Activated T-cell treated with anti-CD3 and anti-CD28 coated beads, Interleukin-2, amount 50 U/mL, for 72 hours (primary cell): ENCODE measurements around the gene BCCIP. TPM values are rescaled to one million over a fixed set of nuclear protein-coding genes. Genes with fewer than 3 reads are reported as not detected.

Source experiments
- ATAC-seq, 2 donors: fragments of 150-1000 bp; cut with Tn5 transposase; replicated peaks in 1 of 2; 2 replicates each; pipeline ENCODE4 v1.10.0; 2021; ENCODE audit warnings: moderate library complexity in 2 of 2, mild to moderate bottlenecking in 1 of 2
- DNase-seq, 2 donors: peaks; one replicate each; pipeline ENCODE4 v3.0.0; 2021 to 2022; ENCODE audit warnings: mixed read lengths in 1 of 2
- H3K27ac Mint-ChIP-seq: one replicate; pipeline ENCODE4 v1.8.0; 2022; ENCODE audit warnings: mild to moderate bottlenecking, moderate library complexity, mixed read lengths
- H3K27me3 Mint-ChIP-seq: one replicate; pipeline ENCODE4 v1.8.0; 2022; ENCODE audit warnings: low read depth, mixed read lengths
- H3K36me3 Mint-ChIP-seq, 2 donors: one replicate each; pipeline ENCODE4 v1.8.0; 2022; ENCODE audit warnings: mixed read lengths in 2 of 2, mild to moderate bottlenecking in 1 of 2; ENCODE audit not compliant: insufficient read depth in 2 of 2
- H3K4me1 Mint-ChIP-seq: one replicate; pipeline ENCODE4 v1.8.0; 2022; ENCODE audit warnings: low read depth, mixed read lengths
- H3K4me3 Mint-ChIP-seq, 2 donors: one replicate each; pipeline ENCODE4 v1.8.0; 2022; ENCODE audit warnings: mild to moderate bottlenecking in 2 of 2, mixed read lengths in 2 of 2, moderate library complexity in 2 of 2
- H3K9me3 Mint-ChIP-seq, 2 donors: one replicate each; pipeline ENCODE4 v1.8.0; 2022; ENCODE audit warnings: mixed read lengths in 2 of 2
- total RNA-seq, 2 donors: library from RNA; stranded (reverse); gene quantifications; one replicate each; pipeline ENCODE4 v1.2.3, GENCODE V29; 2022

Gene BCCIP
- total RNA-seq, 2 donors from 2014 or later, result 56.8 to 72.6 TPM

DNA sequence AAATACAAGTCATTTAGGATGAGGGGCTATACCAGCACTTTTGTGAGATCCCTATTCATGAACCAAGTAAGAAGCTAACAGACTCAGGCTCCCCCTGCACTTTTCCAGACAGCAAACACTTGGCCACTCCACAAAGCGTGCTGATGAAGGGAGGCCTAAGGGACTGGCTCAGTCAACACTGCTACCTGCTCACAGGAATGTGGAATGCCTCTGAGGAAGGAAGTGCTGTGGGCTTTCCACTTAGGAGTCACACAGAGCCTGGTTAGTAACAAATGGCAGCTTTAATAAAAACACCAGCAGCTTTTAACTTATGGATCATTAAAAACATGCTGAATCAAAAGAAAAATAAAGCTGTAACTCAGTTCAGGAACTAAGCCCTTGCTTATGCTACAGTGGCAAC is 15.3 kb upstream of the BCCIP start:
- Mint-ChIP-seq H3K9me3 (no peaks in the 10 kb centered on the region), H3K4me3 (no peak overlapping the region), H3K27me3 (no peaks in the 10 kb centered on the region), H3K27ac (peak overlapping the region; percentile 13), H3K36me3 (peaks cover 1 to 6% of the 10 kb centered on the region in 2 donors), H3K4me1 (peaks cover under 1% of the 10 kb centered on the region)
- no peak for DNase-seq
- no peak for ATAC-seq

DNA sequence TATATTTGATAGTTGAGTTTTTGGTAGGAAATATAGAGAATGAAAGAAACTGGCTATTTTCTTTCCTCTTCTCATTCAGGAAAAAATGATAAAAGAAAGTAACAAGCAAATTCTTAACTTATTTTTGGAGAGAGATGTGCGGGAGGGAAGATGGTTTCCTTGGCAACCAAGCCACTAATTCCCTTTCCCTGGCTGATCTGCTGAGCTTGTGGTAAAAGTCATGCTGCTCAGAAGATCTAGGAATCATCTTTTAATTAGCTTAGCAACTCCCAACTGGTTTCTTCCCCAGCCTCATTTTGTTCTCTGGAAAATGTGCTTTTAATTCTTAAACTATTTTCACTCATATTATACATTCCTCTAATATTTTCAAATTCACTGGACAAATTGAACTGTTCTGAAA is 12.1 kb upstream of the BCCIP start:
- H3K27ac Mint-ChIP-seq, result no peak overlapping the region
- H3K9me3 Mint-ChIP-seq, result no peaks in the 10 kb centered on the region
- DNase-seq, result no peak
- peaks cover 1 to 5% of the 10 kb centered on the region in 2 donors for H3K36me3 Mint-ChIP-seq
- no peak overlapping the region for H3K4me3 Mint-ChIP-seq
- no peaks in the 10 kb centered on the region for H3K27me3 Mint-ChIP-seq
- no peak for ATAC-seq
- H3K4me1 Mint-ChIP-seq, result no peaks in the 10 kb centered on the region

DNA sequence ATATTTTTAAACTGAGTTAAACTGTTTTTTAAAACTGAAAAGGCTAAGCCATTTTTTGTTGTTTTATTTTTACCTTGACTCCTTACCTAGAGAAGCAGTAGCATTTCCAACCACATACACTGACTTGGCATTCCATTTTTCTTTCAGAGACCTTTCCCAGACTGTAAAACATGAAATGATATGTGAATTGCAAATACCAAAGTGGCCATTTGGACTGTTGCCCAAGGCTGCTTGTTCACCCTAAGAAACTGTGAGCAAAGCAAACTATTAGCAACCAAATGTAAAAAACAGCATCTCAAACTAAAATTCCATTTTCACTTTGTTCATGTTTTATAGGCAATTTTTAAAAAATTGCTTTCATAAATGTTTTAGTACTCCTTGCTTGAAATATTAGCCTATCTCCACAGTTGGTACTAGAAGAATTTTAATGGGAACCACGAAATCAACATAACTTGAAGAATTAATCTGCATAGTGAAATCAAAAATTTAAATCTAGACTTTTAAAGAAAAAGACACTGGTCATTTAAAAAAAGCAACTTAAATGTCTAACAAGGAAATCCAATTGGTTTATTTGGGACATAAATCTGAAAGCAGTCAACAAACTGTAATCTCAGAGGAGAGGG is 11.1 kb upstream of the BCCIP start:
- Mint-ChIP-seq H3K27ac (no peak overlapping the region), H3K9me3 (no peaks in the 10 kb centered on the region), H3K27me3 (no peaks in the 10 kb centered on the region), H3K4me3 (no peak overlapping the region), H3K36me3 (peaks cover 1 to 5% of the 10 kb centered on the region in 2 donors), H3K4me1 (no peaks in the 10 kb centered on the region)
- DNase-seq, result no peak
- ATAC-seq, result no peak

DNA sequence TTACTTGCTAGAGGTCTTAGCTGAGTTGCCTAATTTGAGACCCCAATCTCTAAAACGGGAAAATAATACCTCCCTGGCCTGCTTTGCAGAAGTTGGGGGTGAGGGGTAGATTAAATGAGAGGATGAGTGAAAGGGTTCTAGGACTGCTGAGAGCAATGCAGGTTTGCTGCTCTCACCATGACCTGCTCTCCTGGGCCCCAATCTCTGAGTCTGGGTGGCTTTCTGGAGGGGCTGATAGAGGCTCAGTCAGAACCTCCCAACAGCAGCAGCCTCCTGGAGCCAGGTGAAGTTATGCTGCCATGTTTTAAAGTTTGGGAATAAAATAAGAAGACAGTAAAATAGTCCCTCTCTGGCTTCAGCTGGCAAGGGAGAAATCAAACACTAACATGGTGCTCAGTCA is 7.6 kb upstream of the BCCIP start:
- Mint-ChIP-seq H3K9me3 (no peaks in the 10 kb centered on the region), H3K27me3 (no peaks in the 10 kb centered on the region), H3K36me3 (peaks cover 0 to 4% of the 10 kb centered on the region in 2 donors), H3K27ac (no peak overlapping the region), H3K4me1 (no peaks in the 10 kb centered on the region), H3K4me3 (no peak overlapping the region)
- no peak for DNase-seq
- ATAC-seq, result no peak

DNA sequence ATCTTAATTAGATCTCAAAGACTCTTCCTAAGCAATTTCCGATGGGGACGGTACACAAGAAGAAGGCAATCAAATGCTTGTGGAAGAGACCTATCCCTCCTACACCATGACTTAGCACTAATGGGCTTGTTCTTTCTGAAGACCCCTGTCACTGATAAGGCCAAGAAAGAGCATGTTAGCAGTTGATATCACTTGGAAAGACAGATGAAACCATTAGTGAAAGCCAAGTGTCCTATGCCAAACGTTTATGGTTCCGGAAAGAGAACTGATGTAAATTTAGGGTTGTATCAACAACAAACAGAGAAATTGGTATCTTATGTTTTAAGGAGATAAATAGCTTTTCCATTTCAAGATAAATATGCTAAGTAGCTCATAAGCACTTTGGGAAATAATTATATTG is 6.8 kb upstream of the BCCIP start:
- no peak overlapping the region for H3K27ac Mint-ChIP-seq
- H3K4me3 Mint-ChIP-seq, result no peak overlapping the region
- DNase-seq (no peak), ATAC-seq (no peak)
- H3K36me3 Mint-ChIP-seq, result peaks cover 0 to 2% of the 10 kb centered on the region in 2 donors
- no peaks in the 10 kb centered on the region for H3K27me3 Mint-ChIP-seq
- H3K4me1 Mint-ChIP-seq, result peaks cover 7% of the 10 kb centered on the region
- no peaks in the 10 kb centered on the region for H3K9me3 Mint-ChIP-seq

DNA sequence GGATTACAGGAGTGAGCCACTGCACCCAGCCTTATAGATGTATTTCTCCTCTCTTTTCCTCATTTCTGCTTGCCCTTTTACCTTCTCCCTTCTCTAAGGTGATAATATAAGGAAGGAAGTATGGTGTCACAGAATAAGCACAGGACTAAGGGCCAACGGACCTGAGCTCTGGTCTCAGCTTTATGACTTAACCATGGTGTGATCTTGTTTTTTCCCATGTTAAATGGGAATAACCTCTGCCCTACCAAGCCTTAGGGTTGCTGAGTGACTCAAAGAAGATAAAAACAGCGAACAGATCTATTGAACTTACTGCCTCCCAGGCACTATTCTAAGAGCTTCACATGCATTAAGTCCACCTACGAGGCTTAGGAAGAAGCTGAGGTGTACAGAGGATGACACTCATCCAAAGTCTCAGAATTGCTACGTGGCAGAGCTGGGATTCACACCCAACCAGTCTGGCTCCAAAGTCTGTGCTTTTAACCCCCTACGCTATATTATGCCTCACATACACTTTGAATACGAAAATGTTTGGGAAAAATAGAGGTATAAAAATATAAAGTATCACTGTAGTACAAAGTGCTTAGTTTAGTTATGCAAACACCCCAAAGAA is 5.9 kb upstream of the BCCIP start:
- ATAC-seq (no peak), DNase-seq (no peak)
- Mint-ChIP-seq H3K4me1 (peaks cover 16% of the 10 kb centered on the region), H3K4me3 (no peak overlapping the region), H3K36me3 (peaks cover 0 to 2% of the 10 kb centered on the region in 2 donors), H3K27ac (no peak overlapping the region), H3K27me3 (no peaks in the 10 kb centered on the region), H3K9me3 (no peaks in the 10 kb centered on the region)

DNA sequence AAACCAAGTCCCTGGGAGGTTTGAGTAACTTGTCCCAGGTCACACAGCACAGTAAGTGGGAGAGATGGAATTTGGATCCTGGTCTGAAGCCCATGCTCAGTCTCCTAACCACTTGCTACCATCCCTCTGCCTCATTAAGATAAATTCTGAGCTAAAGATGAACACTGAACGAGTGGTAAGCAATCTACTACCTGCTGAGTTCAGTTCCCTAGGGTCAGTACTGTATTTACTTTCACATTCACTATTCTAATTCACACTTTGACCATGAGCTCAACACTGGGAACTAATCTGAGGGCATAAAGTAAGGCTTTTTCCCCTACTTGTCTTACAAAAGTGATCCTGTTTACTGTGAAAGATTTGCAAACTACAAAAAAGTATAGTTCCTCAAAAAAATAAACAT is 2.6 kb upstream of the BCCIP start:
- H3K27ac Mint-ChIP-seq, result peak overlapping the region; percentile 79
- no peak for DNase-seq
- peaks cover 16% of the 10 kb centered on the region for H3K4me1 Mint-ChIP-seq
- ATAC-seq, result no peak
- no peaks in the 10 kb centered on the region for H3K9me3 Mint-ChIP-seq
- H3K36me3 Mint-ChIP-seq, result peaks cover 0 to 2% of the 10 kb centered on the region in 2 donors
- H3K4me3 Mint-ChIP-seq, result peak overlapping the region in 1 of 2 donors; percentile 67
- no peaks in the 10 kb centered on the region for H3K27me3 Mint-ChIP-seq

DNA sequence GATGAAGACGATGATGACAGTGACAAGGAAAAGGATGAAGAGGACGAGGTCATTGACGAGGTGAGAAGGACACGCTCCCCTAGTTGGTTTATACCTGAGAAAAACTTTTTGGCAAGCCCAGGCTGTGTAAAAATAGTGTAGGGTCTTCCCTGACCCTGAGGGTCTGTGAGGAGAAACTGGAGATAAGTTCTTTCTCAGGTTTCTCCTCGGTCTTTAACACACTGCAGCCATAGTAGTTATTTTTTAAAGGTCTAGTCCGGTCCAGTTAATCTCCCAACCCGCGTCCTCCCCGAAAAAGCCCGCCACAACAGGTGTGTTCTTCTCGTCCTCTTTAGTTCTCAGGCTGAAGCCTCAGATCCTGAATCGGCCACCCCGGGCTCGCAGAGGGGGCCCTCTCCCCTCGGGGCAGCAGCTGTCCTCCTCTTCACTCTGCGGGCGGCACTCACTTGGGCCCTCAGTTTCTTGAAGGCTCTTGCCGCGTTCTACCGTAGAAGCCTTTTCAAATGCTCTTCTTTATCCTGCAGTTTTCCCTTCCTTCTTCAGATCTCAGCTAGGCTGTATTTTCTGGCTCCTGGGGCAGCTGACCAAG is 411 bp downstream of the BCCIP start:
- Mint-ChIP-seq H3K27me3 (no peaks in the 10 kb centered on the region), H3K9me3 (no peaks in the 10 kb centered on the region), H3K27ac (no peak overlapping the region), H3K36me3 (peaks cover 5 to 18% of the 10 kb centered on the region in 2 donors), H3K4me1 (peaks cover 33% of the 10 kb centered on the region), H3K4me3 (no peak overlapping the region)
- DNase-seq, result peak; percentile 16 to 25
- no peak for ATAC-seq

DNA sequence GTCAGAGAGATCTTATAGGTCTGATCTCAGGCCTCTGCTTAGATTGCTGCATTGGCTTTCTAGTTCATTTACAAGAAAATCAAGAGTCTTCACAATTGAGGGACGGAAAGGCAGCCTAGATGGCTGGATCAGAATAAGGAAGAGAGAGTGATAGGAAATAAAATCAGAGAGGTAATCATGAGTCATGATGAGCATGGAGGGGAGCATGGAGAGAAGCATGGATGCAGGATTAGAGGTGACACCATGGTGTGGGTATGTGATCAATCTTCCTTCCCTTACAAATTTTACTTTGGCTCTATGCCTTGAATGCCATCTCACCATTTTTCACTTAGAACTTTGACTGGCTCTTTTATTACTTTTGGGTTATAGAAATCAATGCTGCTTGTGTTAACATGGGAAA is 1.4 kb downstream of the BCCIP start:
- Mint-ChIP-seq H3K27me3 (no peaks in the 10 kb centered on the region), H3K27ac (no peak overlapping the region), H3K9me3 (no peaks in the 10 kb centered on the region), H3K4me1 (peaks cover 33% of the 10 kb centered on the region), H3K36me3 (peaks cover 5 to 25% of the 10 kb centered on the region in 2 donors), H3K4me3 (no peak overlapping the region)
- ATAC-seq (no peak), DNase-seq (no peak)

DNA sequence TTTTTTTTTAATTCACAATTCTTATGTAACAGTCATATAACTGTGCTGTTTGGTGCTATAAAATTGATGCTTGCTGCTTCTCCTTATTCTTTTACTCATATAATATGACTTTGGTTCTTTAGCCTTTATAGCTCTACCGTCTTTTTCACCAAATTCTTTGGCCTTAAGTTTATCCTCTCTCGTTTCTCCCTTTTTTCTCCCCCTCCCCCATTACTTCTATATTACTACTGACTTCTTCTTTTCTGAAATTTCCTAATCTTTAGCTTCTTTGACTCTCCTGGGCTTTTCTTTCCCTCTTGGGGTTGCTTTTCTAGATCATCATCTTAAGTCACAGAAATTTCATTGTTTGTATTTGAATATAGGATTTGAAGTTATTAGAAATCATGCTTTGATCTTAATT is 3.8 kb downstream of the BCCIP start:
- ATAC-seq (no peak), DNase-seq (no peak)
- H3K36me3 Mint-ChIP-seq, result peaks cover 5 to 28% of the 10 kb centered on the region in 2 donors
- H3K4me1 Mint-ChIP-seq, result peaks cover 20% of the 10 kb centered on the region
- no peaks in the 10 kb centered on the region for H3K9me3 Mint-ChIP-seq
- H3K27me3 Mint-ChIP-seq, result no peaks in the 10 kb centered on the region
- no peak overlapping the region for H3K4me3 Mint-ChIP-seq
- peak overlapping the region; percentile 78 for H3K27ac Mint-ChIP-seq

DNA sequence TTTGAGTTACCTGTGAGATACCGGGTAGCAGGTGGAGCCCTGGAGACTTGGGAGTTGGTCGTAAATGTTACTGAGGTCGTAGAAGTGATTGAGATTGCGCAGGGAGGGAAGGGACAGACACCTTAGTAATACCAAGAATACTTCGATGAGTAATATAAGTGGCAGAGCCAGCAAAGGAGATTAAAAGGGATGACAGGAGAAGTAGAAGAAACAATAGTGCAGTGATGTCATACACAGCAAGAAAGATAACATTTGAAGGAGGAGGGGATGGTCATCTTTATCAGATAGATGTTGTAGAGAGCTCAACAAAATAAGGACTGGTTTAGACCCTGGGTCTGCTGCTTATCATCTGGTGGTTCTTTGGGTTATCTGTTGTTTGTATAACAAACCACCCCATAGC is 5.0 kb downstream of the BCCIP start:
- Mint-ChIP-seq H3K36me3 (peaks cover 7 to 34% of the 10 kb centered on the region in 2 donors), H3K4me1 (peaks cover 17% of the 10 kb centered on the region), H3K9me3 (no peaks in the 10 kb centered on the region), H3K27me3 (no peaks in the 10 kb centered on the region), H3K27ac (peak overlapping the region; percentile 84), H3K4me3 (peak overlapping the region in 1 of 2 donors; percentile 13)
- ATAC-seq (peak; percentile 57 to 76), DNase-seq (no peak)

DNA sequence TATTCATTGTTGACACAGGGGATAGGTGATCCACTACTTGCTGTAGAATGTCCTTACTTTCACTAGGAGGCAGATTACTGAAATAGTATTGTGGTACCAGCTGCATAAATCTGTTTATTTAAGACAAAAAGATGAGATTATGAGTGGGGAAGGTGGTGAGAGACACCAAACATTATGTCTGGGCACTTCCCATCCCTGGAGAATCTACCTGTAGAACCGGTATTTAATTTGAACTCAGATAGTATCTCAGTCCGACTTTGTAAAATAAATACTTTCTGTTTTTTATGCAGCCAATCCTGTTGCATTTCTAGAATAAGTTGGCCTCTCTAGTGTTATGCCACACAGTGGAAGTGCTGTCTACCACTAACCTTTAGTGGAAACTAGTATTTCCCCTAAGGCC is 13.4 kb downstream of the BCCIP start:
- Mint-ChIP-seq H3K4me3 (no peak overlapping the region), H3K36me3 (peaks cover 13 to 35% of the 10 kb centered on the region in 2 donors), H3K27ac (no peak overlapping the region), H3K4me1 (no peaks in the 10 kb centered on the region), H3K9me3 (no peaks in the 10 kb centered on the region), H3K27me3 (no peaks in the 10 kb centered on the region)
- no peak for DNase-seq
- no peak for ATAC-seq

DNA sequence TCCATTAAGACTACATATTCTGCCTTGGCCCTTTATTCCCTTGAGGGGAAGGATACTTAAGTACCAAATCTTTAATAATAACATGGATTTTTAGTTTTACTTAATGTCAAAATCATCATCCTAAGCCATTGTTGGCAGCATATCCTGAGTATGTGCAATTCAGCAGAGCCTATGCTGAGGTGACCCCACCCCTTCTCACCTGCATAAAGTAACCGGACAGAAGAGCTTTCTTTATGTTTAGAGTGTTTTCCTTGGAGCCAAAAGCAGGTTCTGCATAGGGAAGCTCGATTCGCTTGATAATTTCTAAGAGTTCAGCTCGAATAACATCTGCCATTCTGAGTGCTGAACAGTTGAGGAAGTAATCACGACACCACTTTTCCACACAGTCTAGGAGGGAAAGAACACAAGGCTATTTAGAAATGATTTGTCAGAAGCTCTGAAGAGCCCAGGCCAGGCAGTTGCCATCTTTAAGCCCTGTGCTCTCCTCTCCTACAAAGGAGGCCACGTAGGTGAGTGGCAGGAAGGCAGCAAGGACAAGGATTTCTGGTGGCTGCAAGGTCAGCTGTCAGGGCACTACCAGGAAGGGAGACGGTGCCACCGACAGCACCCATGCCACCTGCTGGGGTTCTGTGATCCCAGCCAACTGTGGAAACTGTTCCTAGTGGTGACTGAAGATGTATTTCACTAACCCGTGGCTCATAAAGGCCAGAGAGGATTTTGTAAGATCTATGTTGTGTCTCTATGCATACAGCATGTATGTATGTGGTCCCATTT is 15.6 kb downstream of the BCCIP start:
- H3K9me3 Mint-ChIP-seq, result no peaks in the 10 kb centered on the region
- DNase-seq (no peak), ATAC-seq (no peak)
- H3K27ac Mint-ChIP-seq, result peak overlapping the region; percentile 26
- H3K4me3 Mint-ChIP-seq, result no peak overlapping the region
- no peaks in the 10 kb centered on the region for H3K4me1 Mint-ChIP-seq
- peaks cover 11 to 29% of the 10 kb centered on the region in 2 donors for H3K36me3 Mint-ChIP-seq
- no peaks in the 10 kb centered on the region for H3K27me3 Mint-ChIP-seq
